BLaER1 (cell line): ENCODE results near the gene RRP8.

Experiments
- H3K27ac ChIP-seq: shearing (Covaris generic); formaldehyde crosslinking; 2 replicates; pipeline ENCODE4 v1.8.1; 2022
- H3K27me3 ChIP-seq: shearing (Covaris generic); formaldehyde crosslinking; 2 replicates; pipeline ENCODE4 v1.8.1; 2022
- H3K36me3 ChIP-seq: shearing (Covaris generic); formaldehyde crosslinking; 2 replicates; pipeline ENCODE4 v1.8.1; 2022
- H3K4me1 ChIP-seq: shearing (Covaris generic); formaldehyde crosslinking; 2 replicates; pipeline ENCODE4 v1.8.1; 2022
- H3K4me2 ChIP-seq: shearing (Covaris generic); formaldehyde crosslinking; 2 replicates; pipeline ENCODE4 v1.8.1; 2022
- H3K4me3 ChIP-seq: shearing (Covaris generic); formaldehyde crosslinking; 2 replicates; pipeline ENCODE4 v1.8.1; 2022
- H3K9ac ChIP-seq: shearing (Covaris generic); formaldehyde crosslinking; 2 replicates; pipeline ENCODE4 v1.8.1; 2022
- H3K9me3 ChIP-seq: shearing (Covaris generic); formaldehyde crosslinking; 2 replicates; pipeline ENCODE4 v1.8.1; 2022
- H4K20me1 ChIP-seq: shearing (Covaris generic); formaldehyde crosslinking; 2 replicates; pipeline ENCODE4 v1.8.1; 2022
- Cebpa-rat ChIP-seq: shearing (Covaris generic); IDR thresholded peaks from 2 replicates; pipeline ENCODE4 v1.8.1; 2022

The RRP8 gene

GRCh38 chr11:6604081-6604626 is 738 bp upstream of the RRP8 start:
- no peaks in the 10 kb centered on the region for H3K27me3 ChIP-seq
- peaks cover 52% of the 10 kb centered on the region for H3K4me1 ChIP-seq
- no peak for TF ChIP-seq Cebpa-rat
- peaks cover 56% of the 10 kb centered on the region for H4K20me1 ChIP-seq
- peak overlapping the region; percentile 88 for H3K9ac ChIP-seq
- peak overlapping the region; percentile 80 for H3K4me3 ChIP-seq
- H3K4me2 ChIP-seq = peak overlapping the region; percentile 96
- peaks cover 48% of the 10 kb centered on the region for H3K36me3 ChIP-seq
- no peaks in the 10 kb centered on the region for H3K9me3 ChIP-seq
- peak overlapping the region; percentile 80 for H3K27ac ChIP-seq

- Histone ChIP-seq H3K4me2 (peak overlapping the region; percentile 96), H3K27me3 (no peaks in the 10 kb centered on the region), H3K27ac (peak overlapping the region; percentile 80), H3K4me1 (peaks cover 45% of the 10 kb centered on the region), H3K36me3 (peaks cover 48% of the 10 kb centered on the region), H3K4me3 (peak overlapping the region; percentile 80), H3K9ac (peak overlapping the region; percentile 88), H4K20me1 (peaks cover 75% of the 10 kb centered on the region), H3K9me3 (no peaks in the 10 kb centered on the region)
- TF ChIP-seq Cebpa-rat = no peak
Observed at GRCh38 chr11:6602096-6602940, 1.1 kb downstream of the RRP8 start.

- Histone ChIP-seq H3K4me3 (no peak overlapping the region), H3K9me3 (no peaks in the 10 kb centered on the region), H3K27ac (no peak overlapping the region), H3K9ac (0 out of 2 replicates have a peak overlapping the region, but pooled peaks have one; percentile 3), H4K20me1 (peaks cover 78% of the 10 kb centered on the region), H3K4me2 (no peak overlapping the region), H3K27me3 (no peaks in the 10 kb centered on the region), H3K36me3 (peaks cover 61% of the 10 kb centered on the region), H3K4me1 (peaks cover 32% of the 10 kb centered on the region)
- no peak for TF ChIP-seq Cebpa-rat
Observed at GRCh38 chr11:6601041-6601461, 2.4 kb downstream of the RRP8 start.

- no peaks in the 10 kb centered on the region for H3K9me3 ChIP-seq
- H3K4me3 ChIP-seq = no peak overlapping the region
- no peak overlapping the region for H3K27ac ChIP-seq
- TF ChIP-seq Cebpa-rat = no peak
- H3K4me1 ChIP-seq = peaks cover 24% of the 10 kb centered on the region
- no peak overlapping the region for H3K4me2 ChIP-seq
- H3K36me3 ChIP-seq = peaks cover 72% of the 10 kb centered on the region
- no peaks in the 10 kb centered on the region for H3K27me3 ChIP-seq
- peaks cover 81% of the 10 kb centered on the region for H4K20me1 ChIP-seq
- H3K9ac ChIP-seq = no peak overlapping the region
Observed at GRCh38 chr11:6599881-6600390, 3.5 kb downstream of the RRP8 start.

GRCh38 chr11:6599449-6599848 is 4.0 kb downstream of the RRP8 start:
- H4K20me1 ChIP-seq = peaks cover 85% of the 10 kb centered on the region
- no peak overlapping the region for H3K4me3 ChIP-seq
- peaks cover 24% of the 10 kb centered on the region for H3K4me1 ChIP-seq
- H3K9me3 ChIP-seq = no peaks in the 10 kb centered on the region
- H3K36me3 ChIP-seq = peaks cover 77% of the 10 kb centered on the region
- no peak overlapping the region for H3K9ac ChIP-seq
- H3K4me2 ChIP-seq = no peak overlapping the region
- no peak for TF ChIP-seq Cebpa-rat
- H3K27me3 ChIP-seq = no peaks in the 10 kb centered on the region
- no peak overlapping the region for H3K27ac ChIP-seq

- Histone ChIP-seq H3K27ac (no peak overlapping the region), H3K4me1 (peaks cover 32% of the 10 kb centered on the region), H3K4me2 (no peak overlapping the region), H4K20me1 (peaks cover 90% of the 10 kb centered on the region), H3K4me3 (no peak overlapping the region), H3K36me3 (peaks cover 84% of the 10 kb centered on the region), H3K27me3 (no peaks in the 10 kb centered on the region), H3K9me3 (no peaks in the 10 kb centered on the region), H3K9ac (no peak overlapping the region)
- TF ChIP-seq Cebpa-rat = no peak
Observed at GRCh38 chr11:6598555-6598954, 4.9 kb downstream of the RRP8 start.

- peaks cover 79% of the 10 kb centered on the region for H4K20me1 ChIP-seq
- H3K27me3 ChIP-seq = no peaks in the 10 kb centered on the region
- no peak overlapping the region for H3K4me2 ChIP-seq
- no peak for TF ChIP-seq Cebpa-rat
- H3K36me3 ChIP-seq = peaks cover 96% of the 10 kb centered on the region
- H3K27ac ChIP-seq = no peak overlapping the region
- H3K9ac ChIP-seq = no peak overlapping the region
- H3K4me1 ChIP-seq = peaks cover 24% of the 10 kb centered on the region
- no peak overlapping the region for H3K4me3 ChIP-seq
- H3K9me3 ChIP-seq = no peaks in the 10 kb centered on the region
Observed at GRCh38 chr11:6596239-6596877, 7.1 kb downstream of the RRP8 start.

- Histone ChIP-seq H3K36me3 (peaks cover 77% of the 10 kb centered on the region), H3K4me3 (no peak overlapping the region), H3K27ac (no peak overlapping the region), H3K4me1 (peaks cover 22% of the 10 kb centered on the region), H3K9me3 (no peaks in the 10 kb centered on the region), H3K27me3 (no peaks in the 10 kb centered on the region), H3K9ac (no peak overlapping the region), H3K4me2 (peak overlapping the region; percentile 20), H4K20me1 (peaks cover 58% of the 10 kb centered on the region)
- no peak for TF ChIP-seq Cebpa-rat
Observed at GRCh38 chr11:6594142-6594768, 9.2 kb downstream of the RRP8 start.

GRCh38 chr11:6588018-6588417 is 15.4 kb downstream of the RRP8 start:
- H3K4me2 ChIP-seq = no peak overlapping the region
- H4K20me1 ChIP-seq = 0 out of 2 replicates have a peak, but pooled peaks cover 1% of the 10 kb centered on the region
- no peaks in the 10 kb centered on the region for H3K27me3 ChIP-seq
- no peak for TF ChIP-seq Cebpa-rat
- H3K9ac ChIP-seq = no peak overlapping the region
- no peak overlapping the region for H3K27ac ChIP-seq
- H3K9me3 ChIP-seq = peaks cover 42% of the 10 kb centered on the region
- no peak overlapping the region for H3K4me3 ChIP-seq
- H3K4me1 ChIP-seq = no peaks in the 10 kb centered on the region
- peaks cover 41% of the 10 kb centered on the region for H3K36me3 ChIP-seq
